Activated B cell treated with CpG ODN at 0.5 μM for 24 hours (primary cell): Measurements from ENCODE around the gene C1orf105. TPM values are rescaled to one million over a fixed set of nuclear protein-coding genes. Genes with fewer than 3 reads are reported as not detected.
A peak's percentile ranks its signal among the peaks of the same experiment; 100 is the strongest.

Experiments
- ATAC-seq: fragments of 200-7000 bp; cut with Tn5 transposase; one replicate; pipeline ENCODE4 v1.10.0; 2021; ENCODE audit warnings: low read depth, mild to moderate bottlenecking, moderate library complexity
- CTCF ChIA-PET: fragments of 350-600 bp; sonication (Branson Sonifier 250); formaldehyde crosslinking; loops from one replicate; lab custom pipeline; 2021; ENCODE audit warnings: antibody characterized with exemption; lab: Charles Lee
- POLR2A ChIA-PET: fragments of 350-600 bp; sonication (Branson Sonifier 250); formaldehyde crosslinking; loops from one replicate; lab custom pipeline; 2021; ENCODE audit warnings: antibody characterized with exemption; lab: Charles Lee
- DNase-seq: peaks from one replicate; pipeline ENCODE4 v3.0.0; 2022
- H3K27ac Mint-ChIP-seq: one replicate; pipeline ENCODE4 v1.8.0; 2020; ENCODE audit warnings: mixed read lengths
- H3K27me3 Mint-ChIP-seq: one replicate; pipeline ENCODE4 v1.8.0; 2021; ENCODE audit warnings: mixed read lengths
- H3K36me3 Mint-ChIP-seq: one replicate; pipeline ENCODE4 v1.8.0; 2021; ENCODE audit warnings: low read depth, mixed read lengths
- H3K4me1 Mint-ChIP-seq: one replicate; pipeline ENCODE4 v1.8.0; 2021; ENCODE audit warnings: mixed read lengths
- H3K4me3 Mint-ChIP-seq: one replicate; pipeline ENCODE4 v1.8.0; 2020; ENCODE audit warnings: mild to moderate bottlenecking, mixed read lengths
- H3K9me3 Mint-ChIP-seq: one replicate; pipeline ENCODE4 v1.8.0; 2020; ENCODE audit warnings: mixed read lengths
- CTCF ChIP-seq: fragments of 200-600 bp; IDR thresholded peaks from one replicate; pipeline ENCODE4 v1.8.0; 2022; ENCODE audit warnings: antibody characterized with exemption, mild to moderate bottlenecking
- intact Hi-C: fragments of 100-400 bp; cut with micrococcal nuclease; formaldehyde crosslinking; loops from one replicate; pipeline ENCODE4 v1.15.1; 2024
- total RNA-seq: library from RNA; stranded (reverse); gene quantifications from 2 replicates; pipeline ENCODE4 v1.2.3, GENCODE V29; 2022

The C1orf105 gene
- total RNA-seq, 1 donor from 2014 or later = not detected

GRCh38 chr1:172397633-172398032 is 22.9 kb upstream of the C1orf105 start:
- ATAC-seq (no peak), DNase-seq (no peak)
- ChIA-PET POLR2A (interaction anchor here (0.6 to 11.9 kb wide), 10 partner anchors 19 to 307 kb away, joined by 3 to 248 read pairs (median 5); no protein-coding TSS in a partner anchor), CTCF (interaction anchor here (0.9 to 7.7 kb wide), 8 partner anchors 17 to 396 kb away, joined by 3 to 69 read pairs (median 12); no protein-coding TSS in a partner anchor)
- intact Hi-C loops = loop anchor here (2.0 kb wide), 2 partner anchors 31 to 217 kb away; no protein-coding TSS in a partner anchor
- Mint-ChIP-seq H3K9me3 (no peaks in the 10 kb centered on the region), H3K27me3 (no peaks in the 10 kb centered on the region), H3K27ac (peak overlapping the region; percentile 90), H3K36me3 (no peaks in the 10 kb centered on the region), H3K4me1 (peaks cover 77% of the 10 kb centered on the region), H3K4me3 (no peak overlapping the region)
- TF ChIP-seq CTCF = no peak

- Mint-ChIP-seq H3K27me3 (no peaks in the 10 kb centered on the region), H3K4me3 (peak overlapping the region; percentile 36), H3K4me1 (peaks cover 71% of the 10 kb centered on the region), H3K27ac (peak overlapping the region; percentile 90), H3K36me3 (no peaks in the 10 kb centered on the region), H3K9me3 (no peaks in the 10 kb centered on the region)
- ChIA-PET POLR2A (interaction anchor here (1.1 to 11.9 kb wide), 11 partner anchors 7 to 264 kb away, joined by 3 to 248 read pairs (median 6); no protein-coding TSS in a partner anchor), CTCF (interaction anchor here (0.8 to 7.7 kb wide), 14 partner anchors 17 to 413 kb away, joined by 3 to 69 read pairs (median 12); no protein-coding TSS in a partner anchor)
- intact Hi-C loops = loop anchor here (2.0 kb wide), 2 partner anchors 31 to 217 kb away; no protein-coding TSS in a partner anchor
- DNase-seq (no peak), ATAC-seq (no peak)
- no peak for TF ChIP-seq CTCF
Measured at GRCh38 chr1:172398193-172398592, 22.3 kb upstream of the C1orf105 start.

- peak overlapping the region; percentile 90 for H3K27ac Mint-ChIP-seq
- ATAC-seq = peak; percentile 50
- H3K4me3 Mint-ChIP-seq = peak overlapping the region; percentile 73
- no peaks in the 10 kb centered on the region for H3K27me3 Mint-ChIP-seq
- H3K36me3 Mint-ChIP-seq = no peaks in the 10 kb centered on the region
- ChIA-PET POLR2A (interaction anchor here (0.6 to 11.9 kb wide), 15 partner anchors 8 to 1019 kb away, joined by 3 to 248 read pairs (median 4); partner anchors contain the start of gene PIGC), CTCF (interaction anchor here (0.6 to 7.7 kb wide), 31 partner anchors 9 to 1860 kb away, joined by 3 to 69 read pairs (median 5); partner anchors contain the start of gene PIGC)
- no peak for DNase-seq
- intact Hi-C loops = loop anchor here (1.0 to 2.0 kb wide), 9 partner anchors 19 to 598 kb away; partner anchors contain the start of gene PIGC
- no peak for TF ChIP-seq CTCF
- H3K9me3 Mint-ChIP-seq = no peaks in the 10 kb centered on the region
- H3K4me1 Mint-ChIP-seq = peaks cover 62% of the 10 kb centered on the region
Measured at GRCh38 chr1:172398970-172399755, 21.3 kb upstream of the C1orf105 start.

- Mint-ChIP-seq H3K4me1 (peaks cover 53% of the 10 kb centered on the region), H3K36me3 (no peaks in the 10 kb centered on the region), H3K9me3 (no peaks in the 10 kb centered on the region), H3K27ac (peak overlapping the region; percentile 90), H3K27me3 (no peaks in the 10 kb centered on the region), H3K4me3 (no peak overlapping the region)
- TF ChIP-seq CTCF = no peak
- ChIA-PET CTCF (interaction anchor here (0.6 to 7.7 kb wide), 29 partner anchors 10 to 1859 kb away, joined by 3 to 69 read pairs (median 5); partner anchors contain the start of gene PIGC), POLR2A (interaction anchor here (0.6 to 11.9 kb wide), 13 partner anchors 9 to 1018 kb away, joined by 3 to 248 read pairs (median 4); partner anchors contain the start of gene PIGC)
- no peak for ATAC-seq
- intact Hi-C loops = loop anchor here (1.0 to 2.0 kb wide), 9 partner anchors 20 to 599 kb away; partner anchors contain the start of gene PIGC
- no peak for DNase-seq
Measured at GRCh38 chr1:172399756-172400721, 20.4 kb upstream of the C1orf105 start.
